HepG2 (cell line): ENCODE measurements around the gene TRAP1. TPM values are rescaled to one million over a fixed set of nuclear protein-coding genes. Genes with fewer than 3 reads are reported as not detected.

Experiments
- AHR ChIP-seq: IDR thresholded peaks from 2 replicates; pipeline ENCODE4 v1.6.1; 2018; ENCODE audit warnings: missing genetic modification reagents, missing compliant biosample characterization
- BRD4 ChIP-seq: sonication (generic); formaldehyde crosslinking; IDR thresholded peaks from 2 replicates; pipeline ENCODE4 v1.4.0; 2020; ENCODE audit warnings: missing genetic modification reagents
- CBX1 ChIP-seq: IDR thresholded peaks from one replicate; pipeline ENCODE4 v1.6.1; 2016; ENCODE audit warnings: antibody characterized with exemption, low read depth
- CEBPB ChIP-seq: IDR thresholded peaks from 2 replicates; pipeline ENCODE4 v1.6.1; 2011; ENCODE audit warnings: low read depth, low read length, improper control_type of control experiment, borderline replicate concordance
- CHCHD3 ChIP-seq: sonication (generic); formaldehyde crosslinking; IDR thresholded peaks from 2 replicates; pipeline ENCODE4 v1.8.0; 2022; ENCODE audit warnings: mild to moderate bottlenecking, missing genetic modification reagents, moderate library complexity
- FOSL2 ChIP-seq: sonication (generic); formaldehyde crosslinking; IDR thresholded peaks from 2 replicates; pipeline ENCODE4 v1.4.0; 2020; ENCODE audit warnings: missing genetic modification reagents
- FOXO1 ChIP-seq: sonication (generic); formaldehyde crosslinking; IDR thresholded peaks from 2 replicates; pipeline ENCODE4 v1.4.0; 2020; ENCODE audit warnings: missing genetic modification reagents
- GZF1 ChIP-seq: sonication (generic); formaldehyde crosslinking; IDR thresholded peaks from 2 replicates; pipeline ENCODE4 v1.5.1; 2020; ENCODE audit warnings: mild to moderate bottlenecking, missing genetic modification reagents
- KLF12 ChIP-seq: sonication (generic); formaldehyde crosslinking; IDR thresholded peaks from 2 replicates; pipeline ENCODE4 v1.4.0; 2020; ENCODE audit warnings: missing genetic modification reagents, borderline replicate concordance
- KLF16 ChIP-seq, 2 experiments: sonication (generic) in 1 of 2; formaldehyde crosslinking in 1 of 2; IDR thresholded peaks; 2 replicates each; pipeline versions ENCODE4 v1.6.1 to v1.8.0; 2016 to 2023; ENCODE audit warnings: missing genetic modification reagents in 2 of 2, missing compliant biosample characterization in 1 of 2
- MIER3 ChIP-seq: IDR thresholded peaks from 2 replicates; pipeline ENCODE4 v1.6.1; 2016; ENCODE audit warnings: missing compliant biosample characterization, borderline replicate concordance
- PHF21A ChIP-seq: sonication (generic); formaldehyde crosslinking; IDR thresholded peaks from 2 replicates; pipeline ENCODE4 v1.5.0; 2020; ENCODE audit warnings: mild to moderate bottlenecking, missing genetic modification reagents
- POLR2AphosphoS2 ChIP-seq: IDR thresholded peaks from 2 replicates; pipeline ENCODE4 v1.6.1; 2011; ENCODE audit warnings: low read depth, low read length, improper control_type of control experiment
- SOX13 ChIP-seq, 3 experiments: fragments of 450-650 bp in 1 of 3; sonication (generic) in 1 of 3; formaldehyde crosslinking in 1 of 3; IDR thresholded peaks in 2 of 3; conservative IDR thresholded peaks in 1 of 3; 2 replicates each; pipeline versions ENCODE4 v1.5.0 to v1.6.1; 2016 to 2020; ENCODE audit warnings: antibody characterized with exemption in 1 of 3, mild to moderate bottlenecking in 1 of 3, missing compliant biosample characterization in 1 of 3, missing genetic modification reagents in 1 of 3, moderate library complexity in 1 of 3
- STAT5B ChIP-seq: sonication (generic); formaldehyde crosslinking; IDR thresholded peaks from 2 replicates; pipeline ENCODE4 v1.4.0; 2020; ENCODE audit warnings: missing genetic modification reagents
- ZBTB14 ChIP-seq: sonication (generic); formaldehyde crosslinking; IDR thresholded peaks from 2 replicates; pipeline ENCODE4 v1.4.0; 2020; ENCODE audit warnings: missing genetic modification reagents
- ZEB1 ChIP-seq: IDR thresholded peaks from 2 replicates; pipeline ENCODE4 v1.6.1; 2012; ENCODE audit warnings: mild to moderate bottlenecking, low read depth, inconsistent platforms; ENCODE audit not compliant: insufficient replicate concordance
- ZNF432 ChIP-seq: sonication (generic); formaldehyde crosslinking; IDR thresholded peaks from 2 replicates; pipeline ENCODE4 v1.5.0; 2020; ENCODE audit warnings: missing genetic modification reagents, mild to moderate bottlenecking, borderline replicate concordance
- ZNF598 ChIP-seq: sonication (generic); formaldehyde crosslinking; IDR thresholded peaks from 2 replicates; pipeline ENCODE4 v1.5.1; 2020; ENCODE audit warnings: mild to moderate bottlenecking, missing genetic modification reagents, borderline replicate concordance
- ZNF7 ChIP-seq: IDR thresholded peaks from 2 replicates; pipeline ENCODE4 v1.6.1; 2016; ENCODE audit warnings: missing biosample characterization, missing genetic modification reagents
- ZNF83 ChIP-seq: sonication (generic); formaldehyde crosslinking; IDR thresholded peaks from 2 replicates; pipeline ENCODE4 v1.4.0; 2020; ENCODE audit warnings: missing genetic modification reagents, mild to moderate bottlenecking, borderline replicate concordance
- polyA plus RNA-seq, 8 experiments: library from polyadenylated mRNA; depleted of rRNA in 3 of 8; stranded (reverse) in 7 of 8; unstranded in 1 of 8; fragments of >200 nt; fragmentation: Illumina TruSeq in 4 of 8; extraction: Trizol in 4 of 8; gene quantifications; 2 replicates each; pipeline versions ENCODE4 v1.2.1 to v1.2.3, GENCODE V29; 2011 to 2016; ENCODE audit warnings: low read depth in 4 of 8, missing spikeins in 1 of 8, mixed read lengths in 1 of 8; ENCODE audit not compliant: insufficient read depth in 1 of 8
- total RNA-seq, 5 experiments: library from RNA; depleted of rRNA; stranded (reverse); fragments of >200 nt; fragmentation: Illumina TruSeq; extraction: Trizol; gene quantifications; 2 replicates each; pipeline ENCODE4 v1.2.3, GENCODE V29; 2016; ENCODE audit warnings: low read depth in 1 of 5
- TF ChIP-seq, protein P1 (sequence below): sonication (generic); formaldehyde crosslinking; conservative IDR thresholded peaks from 2 replicates; pipeline ENCODE4 v1.8.0; 2022; ENCODE audit warnings: mild to moderate bottlenecking, moderate library complexity, missing genetic modification reagents
- TF ChIP-seq, protein P2 (sequence below): sonication (generic); formaldehyde crosslinking; IDR thresholded peaks from 2 replicates; pipeline ENCODE4 v1.5.0; 2020; ENCODE audit warnings: missing genetic modification reagents
- TF ChIP-seq, protein P3 (sequence below): sonication (generic); formaldehyde crosslinking; IDR thresholded peaks from 2 replicates; pipeline ENCODE4 v1.5.0; 2020; ENCODE audit warnings: missing genetic modification reagents
- TF ChIP-seq, protein P4 (sequence below): sonication (generic); formaldehyde crosslinking; IDR thresholded peaks from 2 replicates; pipeline ENCODE4 v1.4.0; 2020; ENCODE audit warnings: missing genetic modification reagents, borderline replicate concordance

TRAP1 gene
- total and polyA plus RNA-seq, 2 of the 13 experiments (the other 11 are each of a cell fraction or from before 2014, with no cell fraction given), result 127 to 240 TPM

DNA sequence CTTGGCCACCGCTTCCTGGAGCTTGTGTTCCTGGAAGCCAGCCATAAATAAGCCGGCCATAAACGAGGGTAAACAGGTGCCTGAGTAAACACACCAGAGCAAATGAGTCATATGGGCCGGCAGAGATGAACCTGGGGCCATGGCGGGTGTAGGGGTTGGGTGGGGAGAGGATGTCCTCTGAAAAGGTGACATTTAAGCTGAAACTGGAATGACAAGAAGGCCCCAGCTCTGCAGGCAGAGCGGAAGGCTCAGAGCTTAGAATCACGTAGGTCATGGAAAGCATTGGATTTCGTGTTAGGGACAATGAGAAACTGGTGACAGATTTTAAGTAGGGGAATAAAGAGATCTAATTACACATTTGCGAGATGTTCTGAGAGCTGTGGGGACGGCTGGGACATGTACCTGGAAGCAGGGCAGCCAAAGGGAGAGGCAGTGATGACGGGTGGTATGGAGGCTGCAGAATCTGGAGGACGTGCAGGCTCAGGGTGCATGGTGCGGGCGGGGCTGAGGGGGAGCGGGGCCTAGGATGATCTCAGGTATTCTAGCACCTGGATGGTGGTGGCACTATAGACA is 70.9 kb downstream of the TRAP1 start (continued):
- no peak for TF ChIP-seq ZNF7
- TF ChIP-seq FOSL2 (CRISPR knock-in tag), result peak; percentile 98
- TF ChIP-seq, protein P1, sequence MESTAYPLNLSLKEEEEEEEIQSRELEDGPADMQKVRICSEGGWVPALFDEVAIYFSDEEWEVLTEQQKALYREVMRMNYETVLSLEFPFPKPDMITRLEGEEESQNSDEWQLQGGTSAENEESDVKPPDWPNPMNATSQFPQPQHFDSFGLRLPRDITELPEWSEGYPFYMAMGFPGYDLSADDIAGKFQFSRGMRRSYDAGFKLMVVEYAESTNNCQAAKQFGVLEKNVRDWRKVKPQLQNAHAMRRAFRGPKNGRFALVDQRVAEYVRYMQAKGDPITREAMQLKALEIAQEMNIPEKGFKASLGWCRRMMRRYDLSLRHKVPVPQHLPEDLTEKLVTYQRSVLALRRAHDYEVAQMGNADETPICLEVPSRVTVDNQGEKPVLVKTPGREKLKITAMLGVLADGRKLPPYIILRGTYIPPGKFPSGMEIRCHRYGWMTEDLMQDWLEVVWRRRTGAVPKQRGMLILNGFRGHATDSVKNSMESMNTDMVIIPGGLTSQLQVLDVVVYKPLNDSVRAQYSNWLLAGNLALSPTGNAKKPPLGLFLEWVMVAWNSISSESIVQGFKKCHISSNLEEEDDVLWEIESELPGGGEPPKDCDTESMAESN (CRISPR knock-in tag), result no peak
- TF ChIP-seq ZNF598 (CRISPR knock-in tag), result no peak
- TF ChIP-seq CEBPB, result no peak
- no peak for TF ChIP-seq ZBTB14 (CRISPR knock-in tag)
- TF ChIP-seq, protein P2, sequence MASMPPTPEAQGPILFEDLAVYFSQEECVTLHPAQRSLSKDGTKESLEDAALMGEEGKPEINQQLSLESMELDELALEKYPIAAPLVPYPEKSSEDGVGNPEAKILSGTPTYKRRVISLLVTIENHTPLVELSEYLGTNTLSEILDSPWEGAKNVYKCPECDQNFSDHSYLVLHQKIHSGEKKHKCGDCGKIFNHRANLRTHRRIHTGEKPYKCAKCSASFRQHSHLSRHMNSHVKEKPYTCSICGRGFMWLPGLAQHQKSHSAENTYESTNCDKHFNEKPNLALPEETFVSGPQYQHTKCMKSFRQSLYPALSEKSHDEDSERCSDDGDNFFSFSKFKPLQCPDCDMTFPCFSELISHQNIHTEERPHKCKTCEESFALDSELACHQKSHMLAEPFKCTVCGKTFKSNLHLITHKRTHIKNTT (CRISPR knock-in tag), result no peak
- TF ChIP-seq STAT5B (CRISPR knock-in tag), result no peak
- TF ChIP-seq, protein P3, sequence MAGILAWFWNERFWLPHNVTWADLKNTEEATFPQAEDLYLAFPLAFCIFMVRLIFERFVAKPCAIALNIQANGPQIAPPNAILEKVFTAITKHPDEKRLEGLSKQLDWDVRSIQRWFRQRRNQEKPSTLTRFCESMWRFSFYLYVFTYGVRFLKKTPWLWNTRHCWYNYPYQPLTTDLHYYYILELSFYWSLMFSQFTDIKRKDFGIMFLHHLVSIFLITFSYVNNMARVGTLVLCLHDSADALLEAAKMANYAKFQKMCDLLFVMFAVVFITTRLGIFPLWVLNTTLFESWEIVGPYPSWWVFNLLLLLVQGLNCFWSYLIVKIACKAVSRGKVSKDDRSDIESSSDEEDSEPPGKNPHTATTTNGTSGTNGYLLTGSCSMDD, result no peak
- TF ChIP-seq AHR (CRISPR knock-in tag), result no peak
- no peak for TF ChIP-seq POLR2AphosphoS2
- no peak for TF ChIP-seq CBX1
- no peak for TF ChIP-seq ZEB1
- no peak for TF ChIP-seq ZNF432
- no peak for TF ChIP-seq ZNF83 (CRISPR knock-in tag)
- peak; percentile 67 for TF ChIP-seq PHF21A
- TF ChIP-seq MIER3 (CRISPR knock-in tag), result no peak
- TF ChIP-seq SOX13 (IDR thresholded peaks at IDR 0.05), result no peak
- TF ChIP-seq SOX13 (CRISPR knock-in tag; conservative IDR thresholded peaks at IDR 0.05 in 1 of 2, IDR thresholded peaks at IDR 0.05 in 1 of 2), result peak in 1 of 2 experiments; percentile 42; a peak in 1 of 4 replicates
- no peak for TF ChIP-seq CHCHD3 (CRISPR knock-in tag)
- TF ChIP-seq KLF12 (CRISPR knock-in tag), result no peak
- peak; percentile 88 for TF ChIP-seq FOXO1
- TF ChIP-seq, protein P4, sequence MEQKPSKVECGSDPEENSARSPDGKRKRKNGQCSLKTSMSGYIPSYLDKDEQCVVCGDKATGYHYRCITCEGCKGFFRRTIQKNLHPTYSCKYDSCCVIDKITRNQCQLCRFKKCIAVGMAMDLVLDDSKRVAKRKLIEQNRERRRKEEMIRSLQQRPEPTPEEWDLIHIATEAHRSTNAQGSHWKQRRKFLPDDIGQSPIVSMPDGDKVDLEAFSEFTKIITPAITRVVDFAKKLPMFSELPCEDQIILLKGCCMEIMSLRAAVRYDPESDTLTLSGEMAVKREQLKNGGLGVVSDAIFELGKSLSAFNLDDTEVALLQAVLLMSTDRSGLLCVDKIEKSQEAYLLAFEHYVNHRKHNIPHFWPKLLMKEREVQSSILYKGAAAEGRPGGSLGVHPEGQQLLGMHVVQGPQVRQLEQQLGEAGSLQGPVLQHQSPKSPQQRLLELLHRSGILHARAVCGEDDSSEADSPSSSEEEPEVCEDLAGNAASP (CRISPR knock-in tag), result peak; percentile 55; the same call in 1 of the 2 replicates
- no peak for TF ChIP-seq GZF1
- TF ChIP-seq BRD4 (CRISPR knock-in tag), result no peak
- no peak for TF ChIP-seq KLF16 (CRISPR knock-in tag; IDR thresholded peaks at IDR 0.05)
